Endothelial cell of umbilical vein (primary cell): ENCODE results near the gene WNT16. TPM values are rescaled to one million over a fixed set of nuclear protein-coding genes. Genes with fewer than 3 reads are reported as not detected.

ENCODE experiments used
- BruUV-seq: library from RNA; stranded (reverse); fragments of 400-500 nt; replicated peaks from 2 replicates; lab custom pipeline; 2021; lab: Mats Ljungman, UMichigan
- CTCF ChIA-PET: fragments of 300-600, 350-600 bp; sonication (Branson Sonifier 250); formaldehyde crosslinking; loops from one replicate; lab custom pipeline; 2021; ENCODE audit warnings: antibody characterized with exemption, inconsistent platforms; lab: Charles Lee
- POLR2A ChIA-PET: fragments of 300-600, 350-600 bp; sonication (Branson Sonifier 250); formaldehyde crosslinking; loops from one replicate; lab custom pipeline; 2021; ENCODE audit warnings: antibody characterized with exemption, inconsistent platforms; lab: Charles Lee
- DNase-seq: peaks from one replicate; pipeline ENCODE4 v3.0.0-alpha.2; 2011; ENCODE audit warnings: low read depth, low spot score
- FAIRE-seq: peaks from 2 replicates; lab custom pipeline; 2011; peaks lifted over from hg19 to GRCh38; lab: Jason Lieb, UNC
- H2AFZ ChIP-seq: 2 replicates; pipeline ENCODE4 v1.6.0; 2012; ENCODE audit warnings: low read depth, low read length, control low read depth, inconsistent platforms
- H3K27ac ChIP-seq: 2 replicates; pipeline ENCODE4 v1.5.1; 2011; ENCODE audit warnings: low read depth, mild to moderate bottlenecking, control low read depth, low read length, moderate library complexity; ENCODE audit not compliant: insufficient read depth
- H3K27me3 ChIP-seq, 2 experiments: 2 replicates each; pipeline versions ENCODE4 v1.6.0 to v1.6.1; 2011; ENCODE audit warnings: low read length in 2 of 2, mixed read lengths in 1 of 2; ENCODE audit not compliant: control insufficient read depth in 2 of 2, insufficient read depth in 2 of 2
- H3K36me3 ChIP-seq, 2 experiments: 2 replicates in 1 of 2; 3 replicates in 1 of 2; pipeline ENCODE4 v1.5.1; 2011; ENCODE audit warnings: low read length in 2 of 2, mild to moderate bottlenecking in 1 of 2, moderate library complexity in 1 of 2; ENCODE audit not compliant: control insufficient read depth in 2 of 2, insufficient read depth in 2 of 2; ENCODE audit errors: extremely low read depth in 1 of 2
- H3K4me1 ChIP-seq: 3 replicates; pipeline ENCODE4 v1.5.1; 2011; ENCODE audit warnings: mild to moderate bottlenecking, low read length; ENCODE audit not compliant: control insufficient read depth, insufficient read depth; ENCODE audit errors: extremely low read depth
- H3K4me2 ChIP-seq: 2 replicates; pipeline ENCODE4 v1.6.1; 2011; ENCODE audit warnings: low read length, control low read depth, mixed read lengths; ENCODE audit not compliant: insufficient read depth
- H3K4me3 ChIP-seq, 3 experiments: fragments of 200-600 bp in 1 of 3; sonication (generic), shearing (Covaris generic) in 1 of 3; replicated peaks in 1 of 3; 2 replicates each; pipeline ENCODE4 v1.5.1; 2011 to 2016; ENCODE audit warnings: control low read depth in 3 of 3, low read length in 3 of 3, mild to moderate bottlenecking in 2 of 3, inconsistent platforms in 1 of 3, low read depth in 1 of 3, moderate library complexity in 1 of 3; ENCODE audit not compliant: insufficient read depth in 1 of 3
- H3K79me2 ChIP-seq: 2 replicates; pipeline ENCODE4 v1.6.0; 2012; ENCODE audit warnings: low read length, inconsistent platforms; ENCODE audit not compliant: control insufficient read depth, insufficient read depth
- H3K9ac ChIP-seq: replicated peaks from 2 replicates; pipeline ENCODE3; 2011; ENCODE audit warnings: low read length, control low read depth; ENCODE audit not compliant: insufficient read depth; ENCODE audit errors: extremely low read depth
- H3K9me1 ChIP-seq: replicated peaks from 3 replicates; pipeline ENCODE4 v1.6.0; 2011; ENCODE audit warnings: mild to moderate bottlenecking, low read length; ENCODE audit not compliant: control insufficient read depth, insufficient read depth; ENCODE audit errors: extremely low read depth
- H3K9me3 ChIP-seq: replicated peaks from 2 replicates; pipeline ENCODE4 v1.5.1; 2012; ENCODE audit warnings: low read length, inconsistent platforms; ENCODE audit not compliant: control insufficient read depth, insufficient read depth
- H4K20me1 ChIP-seq: replicated peaks from 2 replicates; pipeline ENCODE3; 2011; ENCODE audit warnings: mild to moderate bottlenecking, low read length; ENCODE audit not compliant: control insufficient read depth, insufficient read depth; ENCODE audit errors: extremely low read depth
- CTCF ChIP-seq, 2 donors: IDR thresholded peaks; 1 replicate in 1 of 2; 2 replicates in 1 of 2; pipeline ENCODE4 v1.5.1; 2011; ENCODE audit warnings: low read length in 2 of 2, mild to moderate bottlenecking in 2 of 2, moderate library complexity in 2 of 2, control low read depth in 1 of 2, inconsistent platforms in 1 of 2, low read depth in 1 of 2; ENCODE audit not compliant: insufficient read depth in 1 of 2; ENCODE audit errors: extremely low read depth in 1 of 2
- FOS ChIP-seq: IDR thresholded peaks from 2 replicates; pipeline ENCODE4 v1.6.1; 2011; ENCODE audit warnings: mild to moderate bottlenecking, low read length, moderate library complexity, borderline replicate concordance; ENCODE audit not compliant: insufficient read depth
- MAX ChIP-seq: IDR thresholded peaks from 2 replicates; pipeline ENCODE4 v1.6.1; 2011; ENCODE audit not compliant: insufficient read depth, insufficient read length
- MYC ChIP-seq: IDR thresholded peaks from one replicate; pipeline ENCODE4 v1.6.1; 2011; ENCODE audit warnings: mild to moderate bottlenecking, low read depth, low read length
- POLR2A ChIP-seq: IDR thresholded peaks from 2 replicates; pipeline ENCODE4 v1.6.1; 2012; ENCODE audit warnings: low read depth, mild to moderate bottlenecking, control low read depth, low read length
- POLR2AphosphoS5 ChIP-seq: IDR thresholded peaks from 2 replicates; pipeline ENCODE4 v1.6.1; 2012; ENCODE audit warnings: low read depth, mild to moderate bottlenecking, control low read depth, low read length, moderate library complexity; ENCODE audit not compliant: insufficient read depth
- dilution Hi-C: fragments of 300-500 bp; cut with MboI; formaldehyde crosslinking; loops from one replicate; pipeline ENCODE4 v1.15.0; 2019; ENCODE audit warnings: low sequenced_read_pairs; ENCODE audit not compliant: extremely low pct_ligation_motif_present
- intact Hi-C: fragments of 100-400 bp; cut with micrococcal nuclease; formaldehyde crosslinking; loops from one replicate; pipeline ENCODE4 v1.10.0; 2022
- polyA plus RNA-seq, 4 experiments: library from polyadenylated mRNA; depleted of rRNA in 3 of 4; stranded (reverse) in 3 of 4; unstranded in 1 of 4; fragments of >200 nt; gene quantifications; 2 replicates each; pipeline versions ENCODE4 v1.2.1 to v1.2.3, GENCODE V29; 2011 to 2012; ENCODE audit warnings: missing spikeins in 1 of 4
- total RNA-seq: library from RNA; stranded (reverse); gene quantifications from 2 replicates; pipeline ENCODE4 v1.2.3, GENCODE V29; 2021

The WNT16 gene
- total and polyA plus RNA-seq, 2 donors (not counting 3 experiments of a cell fraction or from before 2014, with no cell fraction given): not detected

- no TSS peak for BruUV-seq
- Histone ChIP-seq H2AFZ (no peak overlapping the region), H3K9me3 (no peaks in the 10 kb centered on the region), H3K79me2 (no peaks in the 10 kb centered on the region), H3K9ac (no peak overlapping the region), H3K27ac (no peak overlapping the region), H3K27me3 (peaks cover 0 to 4% of the 10 kb centered on the region in 2 experiments), H3K9me1 (no peaks in the 10 kb centered on the region), H3K4me1 (no peaks in the 10 kb centered on the region), H3K4me3 (no peak overlapping the region), H3K4me2 (no peak overlapping the region), H3K36me3 (no peaks in the 10 kb centered on the region), H4K20me1 (no peaks in the 10 kb centered on the region)
- CTCF ChIA-PET: no interaction called here
- intact Hi-C loops: no loop called here
- POLR2A ChIA-PET: no interaction called here
- dilution Hi-C loops: no loop called here
- no peak for TF ChIP-seq CTCF (IDR thresholded peaks at IDR 0.05; ENCODE audit: extremely low read depth in 1 of 2, insufficient read depth in 1 of 2, low read depth in 1 of 2, low read length in 2 of 2)
- no peak for TF ChIP-seq FOS
- no peak for TF ChIP-seq POLR2A
- TF ChIP-seq MYC: no peak
- TF ChIP-seq MAX: no peak
- no peak for TF ChIP-seq POLR2AphosphoS5
- DNase-seq: no peak
- no peak for FAIRE-seq
Observed at GRCh38 chr7:121322460-121322859, 6.3 kb upstream of the WNT16 start.
